Inflammatory macrophage treated with lipopolysaccharide for 1 hour (primary cell): ENCODE measurements around the gene ATG14.
"Not testable (repeated sequence)": the region's sequence is repeated elsewhere in the genome, so short reads cannot be mapped to it uniquely, and the experiment has no call there.

Experiments used
- DNase-seq, 2 donors: peaks; one replicate each; pipeline ENCODE4 v3.0.0-alpha.2; 2020 to 2022

ATG14 gene

DNA sequence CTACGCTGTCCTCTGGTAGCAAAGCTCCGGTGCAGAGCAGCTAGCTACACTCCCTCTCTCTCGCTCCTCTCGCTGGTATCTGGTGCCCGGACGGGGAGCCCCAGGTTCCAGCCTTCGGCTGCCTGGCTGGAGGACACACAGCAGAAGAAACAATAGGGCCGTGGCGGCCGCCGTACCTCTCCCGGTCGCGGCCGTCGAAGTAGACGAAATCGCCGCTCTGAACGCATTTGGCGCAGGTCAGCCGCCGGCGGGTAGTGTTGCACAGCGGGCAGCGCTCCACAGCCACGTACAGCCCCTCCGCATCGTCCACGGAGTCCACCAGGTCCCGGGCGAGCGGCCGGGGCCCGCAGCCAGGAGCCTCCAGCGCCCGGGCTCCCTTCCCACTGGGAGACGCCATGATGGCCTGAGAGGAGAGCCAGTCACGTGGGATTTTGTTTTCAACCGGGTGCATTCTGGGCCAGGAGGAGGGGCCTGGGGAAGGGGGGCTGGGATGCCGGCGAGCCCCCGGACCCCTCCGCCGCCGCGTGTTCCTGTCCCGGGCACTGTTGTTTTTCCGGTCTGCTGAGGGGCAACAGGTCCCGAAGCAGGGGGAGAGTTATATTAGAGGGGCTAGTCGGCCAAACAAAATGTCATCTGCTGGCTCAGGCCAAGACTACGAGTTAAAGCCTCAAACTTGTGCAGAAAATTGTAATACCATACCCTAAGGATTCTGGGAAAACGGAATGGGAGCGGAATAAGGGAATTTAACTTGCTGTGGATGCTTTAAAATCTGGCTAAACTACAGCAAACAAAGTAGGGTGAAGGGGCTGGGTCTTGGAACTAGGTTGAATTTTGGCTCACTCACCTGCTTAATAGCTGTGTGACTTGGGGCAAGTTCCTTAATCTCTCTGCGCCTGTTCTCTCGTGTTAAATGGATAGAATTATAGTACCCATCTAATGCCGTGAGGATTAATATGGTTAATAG lies at the start of gene ATG14:
Gene ATG14 (minus strand): TSS at position 405 of the 964 bp plus-strand sequence. CDS start 8 bp downstream, at position 397.
- DNase-seq: peak; percentile 73 to 76

GRCh38 chr14:55458800-55459515 lies 47.3 kb upstream of the ATG14 start:
- peak; percentile 50 to 63 for DNase-seq

GRCh38 chr14:55457496-55457895 lies 45.9 kb upstream of the ATG14 start:
- no peak for DNase-seq

DNA sequence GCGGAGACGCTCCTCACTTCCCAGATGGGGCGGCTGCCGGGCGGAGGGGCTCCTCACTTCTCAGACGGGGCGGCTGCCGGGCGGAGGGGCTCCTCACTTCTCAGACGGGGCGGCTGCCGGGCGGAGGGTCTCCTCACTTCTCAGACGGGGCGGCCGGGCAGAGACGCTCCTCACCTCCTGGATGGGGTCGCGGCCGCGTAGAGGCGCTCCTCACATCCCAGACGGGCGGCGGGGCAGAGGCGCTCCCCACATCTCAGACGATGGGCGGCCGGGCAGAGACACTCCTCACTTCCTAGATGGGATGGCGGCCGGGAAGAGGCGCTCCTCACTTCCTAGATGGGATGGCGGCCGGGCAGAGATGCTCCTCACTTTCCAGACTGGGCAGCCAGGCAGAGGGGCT lies 44.8 kb upstream of the ATG14 start:
- not testable (repeated sequence) for DNase-seq

DNA sequence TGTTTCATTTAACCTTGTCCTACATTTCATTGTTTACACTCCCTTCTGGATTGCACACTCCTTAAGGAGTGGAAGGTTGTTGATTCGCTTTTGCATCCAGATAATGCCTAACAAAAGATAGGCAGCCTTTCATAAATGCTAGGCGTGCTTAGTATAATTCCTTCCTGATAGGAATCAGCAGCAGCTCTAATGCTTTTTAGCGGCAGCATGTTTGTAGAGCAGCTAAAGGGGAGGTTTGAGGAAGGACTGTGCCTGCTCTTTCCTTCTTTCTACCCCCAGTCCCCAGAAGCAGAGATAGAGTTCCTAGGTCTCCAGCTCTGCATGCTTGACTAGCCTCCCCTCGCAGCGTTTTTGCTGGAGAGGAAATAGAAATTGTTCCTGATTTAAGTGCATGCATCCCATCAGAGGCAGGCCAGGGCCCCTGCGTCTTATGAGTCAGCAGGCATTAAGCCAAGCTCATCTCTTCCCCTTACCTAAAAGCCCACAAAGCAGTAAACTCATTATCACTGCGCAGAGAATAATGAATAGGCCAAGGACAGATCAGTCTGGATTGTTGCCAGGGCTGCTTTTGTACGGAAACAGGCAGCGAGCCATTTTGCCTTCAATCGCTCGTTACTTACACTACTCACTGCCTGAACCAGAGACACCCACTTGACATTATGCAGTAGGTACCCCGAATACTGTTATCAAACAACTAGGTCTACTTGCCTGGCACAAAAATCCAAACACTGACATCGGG lies 42.8 kb upstream of the ATG14 start:
- DNase-seq: peak in 1 of 2 donors; percentile 22

DNA sequence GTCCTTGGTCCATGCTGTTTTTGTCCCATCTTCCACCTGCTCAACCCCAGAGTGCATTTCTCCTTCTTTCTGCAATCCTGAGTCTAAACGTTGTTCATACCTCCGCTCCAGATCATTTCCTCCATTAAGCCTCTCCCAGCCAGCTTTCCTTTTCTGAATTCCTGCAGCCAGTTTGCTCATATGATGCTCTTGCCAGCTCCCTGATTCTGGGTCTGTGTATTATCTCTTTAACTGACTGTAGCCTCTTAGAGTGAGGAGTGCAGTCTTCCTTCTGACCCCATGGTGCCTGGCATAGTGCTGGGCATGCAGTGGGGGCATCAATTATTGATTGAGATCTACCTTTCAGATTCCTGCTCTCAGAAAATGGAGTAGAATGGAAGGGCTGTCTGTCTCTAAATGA lies 40.3 kb upstream of the ATG14 start:
- DNase-seq: no peak

GRCh38 chr14:55451398-55451797 lies 39.8 kb upstream of the ATG14 start:
- no peak for DNase-seq

GRCh38 chr14:55450987-55451386 lies 39.4 kb upstream of the ATG14 start:
- DNase-seq: peak in 1 of 2 donors; percentile 48

GRCh38 chr14:55450539-55450938 lies 38.9 kb upstream of the ATG14 start:
- DNase-seq: no peak

DNA sequence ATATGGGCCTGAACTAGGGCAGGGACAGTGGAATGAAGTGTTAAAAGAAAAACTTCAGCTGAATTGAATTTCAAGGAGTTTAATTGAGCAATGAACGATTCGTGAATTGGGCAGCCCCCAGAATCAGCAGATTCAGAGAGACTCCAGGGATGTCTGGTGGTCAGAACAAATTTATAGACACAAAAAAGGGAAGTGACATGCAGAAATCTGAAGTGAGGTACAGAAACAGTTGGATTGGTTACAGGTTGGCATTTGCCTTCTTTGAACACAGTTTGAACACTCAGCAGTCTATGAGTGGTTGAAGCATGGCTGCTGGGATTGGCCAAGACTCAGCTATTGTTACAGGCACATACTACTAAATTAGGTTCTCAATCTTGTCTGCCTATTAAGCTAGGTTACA lies 38.5 kb upstream of the ATG14 start:
- no peak for DNase-seq

- DNase-seq: no peak
Measured at GRCh38 chr14:55449116-55449515, 37.5 kb upstream of the ATG14 start.

DNA sequence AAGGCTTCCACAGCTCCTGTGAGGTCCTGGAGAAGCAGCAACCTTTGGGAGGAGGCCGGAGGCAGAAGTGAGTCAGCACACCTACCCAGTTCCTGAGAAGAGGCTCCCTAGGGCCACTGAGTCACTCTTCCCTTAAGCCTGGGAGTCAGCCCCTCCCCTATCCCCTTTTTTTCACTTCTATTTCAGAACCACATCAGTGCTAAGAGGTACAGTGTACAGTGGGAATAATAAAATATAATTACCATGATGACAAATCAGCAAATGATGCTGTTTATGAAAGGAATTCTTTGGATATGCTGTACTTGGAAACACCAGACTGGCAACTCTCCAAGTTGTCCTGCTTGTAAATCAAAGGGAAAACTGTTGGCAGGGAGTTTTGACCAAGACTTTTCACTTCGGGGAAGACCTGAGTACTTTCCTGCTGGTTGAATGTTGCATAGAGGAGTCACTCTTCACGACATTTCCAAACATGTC lies 36.5 kb upstream of the ATG14 start:
- DNase-seq: peak in 1 of 2 donors; percentile 23

GRCh38 chr14:55446833-55447232 lies 35.2 kb upstream of the ATG14 start:
- DNase-seq: no peak

DNA sequence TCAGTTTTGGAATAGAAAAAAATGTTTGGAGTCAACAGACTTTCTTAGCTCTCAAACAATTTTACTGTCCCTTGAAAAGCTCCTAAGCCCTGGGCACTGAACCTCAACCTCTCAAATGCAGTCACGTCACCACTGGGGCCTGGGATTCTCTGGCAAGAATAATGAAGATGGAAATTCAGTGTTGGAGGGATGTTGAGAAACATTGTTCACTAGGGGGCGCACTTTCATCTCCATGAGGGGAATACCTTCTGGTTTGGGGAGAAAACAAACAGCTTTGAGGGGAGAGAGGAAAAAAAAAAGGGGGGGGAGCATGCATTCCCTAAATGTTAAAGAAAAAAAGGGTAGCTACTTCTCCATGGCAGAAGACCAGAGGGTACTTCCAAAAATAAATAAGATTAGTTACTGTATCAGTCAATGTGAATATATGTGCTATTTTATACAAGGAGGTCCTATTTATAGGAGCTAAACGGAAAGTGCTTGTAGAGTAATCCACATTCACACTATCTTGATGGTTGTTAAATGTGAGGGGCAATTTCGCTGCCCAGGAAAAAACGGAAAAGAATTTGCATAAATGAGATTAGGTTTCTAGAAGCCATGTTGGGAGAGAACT lies 34.6 kb upstream of the ATG14 start:
- peak; percentile 48 to 92 for DNase-seq

DNA sequence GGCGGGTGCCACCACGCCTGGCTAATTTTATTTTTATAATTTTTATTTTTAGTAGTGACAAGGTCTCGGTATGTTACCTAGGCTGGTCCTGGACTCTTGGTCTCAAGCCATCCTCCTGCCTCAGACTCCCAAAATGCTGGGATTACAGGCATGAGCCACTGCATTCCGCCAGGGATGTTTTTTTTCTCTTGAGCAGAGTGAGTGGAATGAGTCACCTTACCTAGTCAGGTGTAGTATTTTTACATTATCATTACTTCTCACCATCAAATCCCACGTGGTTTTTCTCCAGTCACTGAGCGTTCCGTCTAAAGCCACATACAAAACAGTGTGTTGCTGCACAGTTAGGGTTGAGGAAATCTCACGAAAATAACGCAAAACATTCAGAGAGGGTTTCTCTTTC lies 29.7 kb upstream of the ATG14 start:
- DNase-seq: no peak

DNA sequence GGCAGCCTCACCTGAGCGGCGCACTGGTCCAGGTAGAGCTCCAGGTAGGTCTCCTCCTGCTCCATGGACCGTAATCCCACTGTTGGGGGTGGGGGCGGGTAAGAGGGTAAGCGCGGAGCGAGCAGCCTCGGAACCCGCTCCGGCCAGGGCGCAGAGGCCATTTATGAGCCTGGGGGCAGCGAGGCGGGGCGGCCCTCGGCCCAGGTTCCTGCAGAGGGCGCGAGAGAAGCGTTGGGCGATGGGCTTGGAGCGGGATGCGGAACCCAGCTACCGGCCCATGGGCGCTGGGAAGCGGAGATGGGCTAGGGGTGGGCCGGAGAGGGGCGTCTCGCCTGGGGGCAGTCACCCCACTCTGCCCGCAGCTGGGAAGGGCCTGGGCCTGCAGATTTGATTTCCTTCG lies 28.8 kb upstream of the ATG14 start, which contains the start of gene TBPL2:
Gene TBPL2 (minus strand): TSS at position 232 of the 400 bp plus-strand sequence. CDS start 167 bp downstream, at position 65.
- DNase-seq: no peak

GRCh38 chr14:55438066-55438683 lies 26.5 kb upstream of the ATG14 start:
- DNase-seq: peak; percentile 11 to 24

DNA sequence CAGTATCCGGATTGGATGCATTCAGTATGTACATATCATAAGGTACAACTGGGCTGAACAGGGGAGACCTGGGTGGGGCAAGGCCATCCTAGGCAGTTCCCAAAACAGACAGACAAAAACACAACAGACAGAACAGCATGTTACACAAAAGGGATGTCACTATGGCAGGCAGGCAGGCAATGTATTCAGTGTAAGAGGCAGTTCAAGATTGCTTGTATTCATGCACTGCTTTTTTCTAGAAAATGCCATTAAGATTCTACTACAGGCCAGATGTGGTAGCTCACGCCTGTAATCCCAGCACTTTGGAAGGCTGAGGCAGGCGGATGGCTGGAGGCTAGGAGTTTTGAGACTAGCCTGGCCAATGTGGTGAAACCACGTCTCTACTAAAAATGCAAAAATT lies 25.3 kb upstream of the ATG14 start:
- DNase-seq: no peak

DNA sequence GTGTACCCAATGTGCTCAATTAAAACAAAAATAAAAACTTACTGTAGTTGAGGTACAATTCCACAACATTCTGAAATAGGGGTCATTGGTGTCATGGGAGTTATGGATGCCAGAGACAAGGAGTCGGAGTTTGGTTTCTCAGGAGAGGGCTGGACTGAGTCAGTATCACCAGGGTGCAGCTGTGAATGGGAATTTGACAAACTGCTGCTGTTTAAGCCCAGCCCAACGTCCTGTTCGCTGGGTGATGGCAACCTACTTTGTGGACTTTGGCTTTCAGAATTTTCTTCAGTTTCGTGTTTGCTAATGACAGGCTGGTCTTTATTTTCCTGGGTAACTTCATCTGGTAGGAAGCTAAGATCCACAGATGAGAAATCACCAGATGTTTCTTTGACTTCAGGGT lies 24.9 kb upstream of the ATG14 start:
- DNase-seq: no peak

DNA sequence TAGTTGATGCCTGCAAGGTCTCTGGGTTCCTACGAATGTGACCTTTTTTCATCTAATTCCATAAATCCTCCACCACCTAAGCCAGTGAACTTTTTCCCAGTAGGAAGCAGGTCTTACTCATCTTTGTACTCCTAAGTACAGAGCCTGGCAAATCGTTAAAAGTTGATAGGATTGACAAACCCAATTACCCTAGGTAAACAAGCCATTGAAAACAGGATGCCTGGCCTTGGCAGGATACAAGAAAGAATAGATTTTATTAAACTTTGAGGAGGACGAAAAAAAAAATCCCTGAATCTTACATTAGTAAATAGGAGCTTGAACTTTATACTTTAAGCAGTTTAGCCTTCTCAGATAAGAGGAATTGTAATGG lies 23.2 kb upstream of the ATG14 start:
- DNase-seq: no peak

- DNase-seq: no peak
Measured at GRCh38 chr14:55433880-55434804, 22.5 kb upstream of the ATG14 start.
